Kidney epithelial cell (primary cell): ENCODE results near the gene LNPK. TPM values are rescaled to one million over a fixed set of nuclear protein-coding genes. Genes with fewer than 3 reads are reported as not detected.
"Not testable (repeated sequence)": the region's sequence is repeated elsewhere in the genome, so short reads cannot be mapped to it uniquely, and the experiment has no call there.

Experiments
- DNase-seq: peaks from one replicate; pipeline ENCODE4 v3.0.0-alpha.2; 2010; ENCODE audit warnings: low read depth
- H3K27me3 ChIP-seq: 2 replicates; pipeline ENCODE4 v1.6.0; 2011; ENCODE audit warnings: low read length; ENCODE audit not compliant: control insufficient read depth, insufficient read depth
- H3K36me3 ChIP-seq: 2 replicates; pipeline ENCODE4 v1.5.1; 2011; ENCODE audit warnings: low read length; ENCODE audit not compliant: control insufficient read depth, insufficient read depth
- H3K4me3 ChIP-seq: 2 replicates; pipeline ENCODE4 v1.5.1; 2011; ENCODE audit warnings: low read depth, mild to moderate bottlenecking, control low read depth, low read length
- total RNA-seq: library from RNA; depleted of rRNA; stranded (reverse); fragments of >200 nt; gene quantifications from 2 replicates; pipeline ENCODE4 v1.2.3, GENCODE V29; 2015
- TF ChIP-seq, protein P1 (sequence below): IDR thresholded peaks from 2 replicates; pipeline ENCODE4 v1.5.1; 2011; ENCODE audit warnings: mild to moderate bottlenecking, moderate library complexity, low read length, control low read depth, inconsistent platforms; ENCODE audit not compliant: insufficient read depth, poor library complexity, severe bottlenecking

LNPK gene
- total RNA-seq, 1 donor from 2014 or later, result 15.1 TPM

DNA sequence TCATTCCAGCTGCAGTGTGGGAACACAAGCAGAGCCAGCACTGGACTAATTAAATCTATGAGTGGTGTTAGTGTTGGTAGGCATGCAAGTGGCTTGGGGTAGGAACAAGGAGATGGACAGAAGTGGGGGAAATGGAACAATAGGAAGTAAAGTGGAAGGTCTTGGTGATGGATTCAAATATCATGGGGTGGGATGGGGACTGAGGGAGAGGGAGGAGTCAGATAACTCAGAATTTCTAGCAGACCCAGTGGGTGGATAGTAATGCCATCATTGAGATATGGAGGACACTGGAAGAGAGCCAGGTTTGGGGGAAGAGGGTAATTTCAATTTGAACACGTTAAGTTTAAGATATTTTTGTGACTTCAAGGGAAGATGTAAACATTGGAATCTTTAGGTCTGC, 2.9 kb upstream of the LNPK start:
- Histone ChIP-seq H3K4me3 (no peak overlapping the region), H3K36me3 (no peaks in the 10 kb centered on the region), H3K27me3 (no peaks in the 10 kb centered on the region)
- no peak for DNase-seq
- TF ChIP-seq, protein P1, sequence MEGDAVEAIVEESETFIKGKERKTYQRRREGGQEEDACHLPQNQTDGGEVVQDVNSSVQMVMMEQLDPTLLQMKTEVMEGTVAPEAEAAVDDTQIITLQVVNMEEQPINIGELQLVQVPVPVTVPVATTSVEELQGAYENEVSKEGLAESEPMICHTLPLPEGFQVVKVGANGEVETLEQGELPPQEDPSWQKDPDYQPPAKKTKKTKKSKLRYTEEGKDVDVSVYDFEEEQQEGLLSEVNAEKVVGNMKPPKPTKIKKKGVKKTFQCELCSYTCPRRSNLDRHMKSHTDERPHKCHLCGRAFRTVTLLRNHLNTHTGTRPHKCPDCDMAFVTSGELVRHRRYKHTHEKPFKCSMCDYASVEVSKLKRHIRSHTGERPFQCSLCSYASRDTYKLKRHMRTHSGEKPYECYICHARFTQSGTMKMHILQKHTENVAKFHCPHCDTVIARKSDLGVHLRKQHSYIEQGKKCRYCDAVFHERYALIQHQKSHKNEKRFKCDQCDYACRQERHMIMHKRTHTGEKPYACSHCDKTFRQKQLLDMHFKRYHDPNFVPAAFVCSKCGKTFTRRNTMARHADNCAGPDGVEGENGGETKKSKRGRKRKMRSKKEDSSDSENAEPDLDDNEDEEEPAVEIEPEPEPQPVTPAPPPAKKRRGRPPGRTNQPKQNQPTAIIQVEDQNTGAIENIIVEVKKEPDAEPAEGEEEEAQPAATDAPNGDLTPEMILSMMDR, result no peak

DNA sequence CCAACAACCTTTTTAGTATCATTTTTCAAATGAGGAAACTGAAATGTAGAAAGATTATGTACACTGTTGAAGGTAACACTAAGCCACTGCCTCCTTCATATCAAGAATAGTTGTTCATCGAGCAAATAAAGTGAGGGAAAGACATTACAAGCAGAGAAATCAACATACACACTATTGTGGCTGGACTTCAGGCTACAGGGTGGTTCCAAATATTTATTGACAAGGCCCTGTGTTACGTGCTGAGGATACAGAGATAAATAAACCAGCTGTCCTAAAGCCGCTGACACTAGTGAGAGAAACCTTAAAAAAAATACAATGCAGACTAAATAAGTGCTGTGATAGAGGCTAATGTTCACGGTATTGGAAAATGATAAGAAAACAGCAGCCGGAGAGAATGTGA, 1.9 kb upstream of the LNPK start:
- TF ChIP-seq, protein P1, result no peak
- no peaks in the 10 kb centered on the region for H3K36me3 ChIP-seq
- H3K4me3 ChIP-seq, result no peak overlapping the region
- no peaks in the 10 kb centered on the region for H3K27me3 ChIP-seq
- no peak for DNase-seq

DNA sequence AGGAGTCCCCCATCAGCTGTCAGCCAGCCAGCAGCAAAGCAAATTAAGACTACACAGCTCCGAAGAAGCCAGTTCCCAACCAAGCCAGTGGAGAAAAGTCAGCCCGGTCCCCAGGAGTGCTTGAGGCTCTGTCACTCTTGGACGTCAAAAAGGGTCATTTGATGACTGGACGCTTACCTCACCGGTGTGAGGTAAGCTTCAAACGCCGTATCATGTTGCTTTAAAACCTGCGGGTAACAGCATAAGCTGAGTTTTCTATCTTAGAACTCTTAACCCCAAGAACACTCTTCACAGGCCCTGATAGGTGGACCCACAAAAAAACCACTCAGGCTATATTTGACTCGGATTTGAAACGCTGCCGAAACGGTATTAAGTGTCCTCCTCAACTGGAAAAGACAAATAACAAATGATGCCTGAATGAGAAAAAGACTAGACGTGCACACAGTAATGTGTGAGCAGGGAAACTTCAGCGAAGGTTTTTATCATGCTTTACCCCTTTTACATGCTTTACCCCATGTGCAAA, 682 bp upstream of the LNPK start:
- TF ChIP-seq, protein P1, result no peak

DNA sequence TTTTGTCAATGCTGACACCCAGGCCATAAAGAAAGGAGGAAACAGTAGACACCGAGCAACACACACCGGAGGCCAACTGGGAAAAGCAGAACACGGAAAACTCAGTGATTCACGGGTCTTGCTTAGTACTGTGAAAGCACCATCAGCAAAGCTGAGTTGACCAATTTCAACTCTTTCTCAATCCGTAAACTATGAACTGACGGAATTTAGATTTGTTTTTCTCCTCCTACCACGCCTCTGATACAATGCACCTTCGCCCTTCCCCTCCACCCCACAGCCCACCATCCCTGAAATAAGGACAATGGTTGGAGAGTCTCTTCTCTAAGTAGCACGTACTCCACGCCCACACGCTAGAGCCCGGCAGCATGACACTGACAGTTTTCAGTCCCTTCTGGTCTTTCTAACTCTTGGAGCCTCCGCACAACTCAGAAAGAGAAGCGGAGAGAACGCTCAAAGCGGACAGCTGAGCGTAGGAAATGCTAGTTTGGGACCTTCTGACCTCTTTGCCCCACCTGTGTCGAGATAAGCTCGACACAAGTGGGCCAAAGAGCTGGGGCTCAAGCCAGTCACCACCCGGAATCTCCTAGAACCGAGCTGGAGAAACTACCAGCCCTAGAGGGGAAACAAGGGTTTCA, 669 bp downstream of the LNPK start:
- TF ChIP-seq, protein P1, result no peak
- Histone ChIP-seq H3K4me3 (peak overlapping the region; percentile 72), H3K27me3 (no peaks in the 10 kb centered on the region), H3K36me3 (no peaks in the 10 kb centered on the region)
- no peak for DNase-seq

More for the DNA sequence above, 682 bp upstream of the LNPK start:
- Histone ChIP-seq H3K4me3 (peak overlapping the region; percentile 72), H3K36me3 (no peaks in the 10 kb centered on the region), H3K27me3 (no peaks in the 10 kb centered on the region)
- DNase-seq, result no peak

DNA sequence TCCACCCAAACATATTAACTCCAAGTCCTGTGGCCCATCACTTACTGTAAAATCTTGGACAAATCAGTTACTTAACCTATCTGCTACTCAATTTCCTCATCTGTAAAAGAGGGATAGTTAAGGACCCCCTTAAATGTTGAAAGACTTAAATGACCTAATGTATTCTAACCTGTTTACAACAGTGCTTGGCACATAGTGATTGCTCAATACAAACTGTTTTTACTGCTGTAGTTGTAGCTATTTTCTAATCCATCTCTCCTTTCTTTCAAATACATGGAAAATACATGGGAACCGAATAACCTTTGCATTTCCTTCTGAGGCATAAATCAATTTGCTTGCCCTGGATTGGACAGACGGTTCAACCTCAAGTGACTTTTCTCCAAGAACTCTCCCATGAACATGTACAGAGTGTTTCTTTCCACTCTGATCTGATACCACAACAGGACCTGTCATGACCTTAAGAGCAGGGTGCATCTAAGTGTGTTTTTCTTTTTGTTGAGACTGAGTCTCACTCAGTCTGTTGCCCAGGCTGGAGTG, 2.7 kb downstream of the LNPK start:
- TF ChIP-seq, protein P1, result no peak

DNA sequence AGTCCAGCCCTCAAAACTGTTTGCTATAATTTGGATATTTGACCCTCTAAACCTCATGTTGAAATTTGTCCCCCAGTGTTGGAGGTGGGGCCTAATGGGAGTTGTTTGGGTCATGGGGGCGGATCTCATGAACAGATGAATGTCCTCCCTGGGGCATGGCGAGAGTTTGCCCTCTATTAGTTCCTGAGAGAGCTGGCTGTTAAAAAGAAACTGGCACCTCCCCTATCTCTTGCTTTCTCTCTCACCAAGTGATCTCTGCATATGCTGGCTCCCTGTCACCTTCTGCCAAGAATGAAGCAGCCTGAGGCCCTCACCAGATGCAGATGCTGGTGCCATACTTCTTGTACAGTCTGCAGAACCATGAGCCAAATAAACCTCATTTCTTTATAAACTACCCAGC, 12.0 kb downstream of the LNPK start:
- DNase-seq, result no peak
- Histone ChIP-seq H3K27me3 (no peaks in the 10 kb centered on the region), H3K4me3 (no peak overlapping the region), H3K36me3 (no peaks in the 10 kb centered on the region)
- TF ChIP-seq, protein P1, result no peak

More for the DNA sequence above, 2.7 kb downstream of the LNPK start:
- H3K36me3 ChIP-seq, result no peaks in the 10 kb centered on the region
- H3K4me3 ChIP-seq, result no peak overlapping the region
- no peaks in the 10 kb centered on the region for H3K27me3 ChIP-seq
- DNase-seq, result no peak

DNA sequence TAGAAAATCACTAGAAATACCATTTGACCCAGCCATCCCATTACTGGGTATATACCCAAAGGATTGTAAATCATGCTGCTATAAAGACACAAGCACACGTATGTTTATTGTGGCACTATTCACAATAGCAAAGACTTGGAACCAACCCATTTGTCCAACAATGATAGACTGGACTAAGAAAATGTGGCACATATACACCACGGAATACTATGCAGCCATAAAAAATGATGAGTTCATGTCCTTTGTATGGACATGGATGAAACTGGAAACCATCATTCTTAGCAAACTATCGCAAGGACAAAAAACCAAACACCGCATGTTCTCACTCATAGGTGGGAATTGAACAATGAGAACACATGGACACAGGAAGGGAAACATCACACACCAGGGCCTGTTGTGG, 14.9 kb downstream of the LNPK start:
- H3K4me3 ChIP-seq, DNase-seq, H3K36me3 ChIP-seq, H3K27me3 ChIP-seq: not testable (repeated sequence)
